GM18867 (cell line): ENCODE data around the gene TTN.
A peak's percentile ranks its signal among the peaks of the same experiment; 100 is the strongest.
"Not testable (repeated sequence)": the region's sequence is repeated elsewhere in the genome, so short reads cannot be mapped to it uniquely, and the experiment has no call there.

Source experiments
- ATAC-seq: cut with Tn5 transposase; IDR thresholded peaks from one replicate; pipeline ENCODE4 v1.9.1; 2021; ENCODE audit warnings: mild to moderate bottlenecking, moderate library complexity; ENCODE audit not compliant: unreplicated experiment

Gene TTN

GRCh38 chr2:178542569-178542968 is 264.7 kb downstream of the TTN start:
- ATAC-seq, result no peak

GRCh38 chr2:178542161-178542560 is 265.1 kb downstream of the TTN start:
- ATAC-seq, result no peak

GRCh38 chr2:178536037-178536436 is 271.2 kb downstream of the TTN start:
- ATAC-seq, result no peak

- peak; percentile 3 for ATAC-seq
Observed at GRCh38 chr2:178531168-178531567, 276.1 kb downstream of the TTN start.

- ATAC-seq, result peak; percentile 95
Observed at GRCh38 chr2:178530625-178531142, 276.5 kb downstream of the TTN start.

GRCh38 chr2:178530131-178530530 is 277.1 kb downstream of the TTN start:
- ATAC-seq, result no peak

- ATAC-seq, result no peak
Observed at GRCh38 chr2:178529194-178529593, 278.0 kb downstream of the TTN start.

- no peak for ATAC-seq
Observed at GRCh38 chr2:178528647-178529046, 278.6 kb downstream of the TTN start.

GRCh38 chr2:178527592-178527991 is 279.6 kb downstream of the TTN start:
- ATAC-seq, result no peak

- ATAC-seq, result no peak
Observed at GRCh38 chr2:178526256-178526655, 281.0 kb downstream of the TTN start.

GRCh38 chr2:178525460-178525859 is 281.8 kb downstream of the TTN start:
- ATAC-seq, result not testable (repeated sequence)

- not testable (repeated sequence) for ATAC-seq
Observed at GRCh38 chr2:178525010-178525409, 282.2 kb downstream of the TTN start.

GRCh38 chr2:178523596-178524134 is 283.6 kb downstream of the TTN start:
- no peak for ATAC-seq

- ATAC-seq, result peak; percentile 91
Observed at GRCh38 chr2:178522950-178523595, 284.1 kb downstream of the TTN start.

- ATAC-seq, result no peak
Observed at GRCh38 chr2:178521304-178522150, 285.7 kb downstream of the TTN start.

GRCh38 chr2:178517496-178517895 is 289.7 kb downstream of the TTN start:
- ATAC-seq, result no peak

- no peak for ATAC-seq
Observed at GRCh38 chr2:178514664-178515063, 292.6 kb downstream of the TTN start.

- no peak for ATAC-seq
Observed at GRCh38 chr2:178513876-178514275, 293.3 kb downstream of the TTN start.

- no peak for ATAC-seq
Observed at GRCh38 chr2:178512484-178512883, 294.7 kb downstream of the TTN start.

- no peak for ATAC-seq
Observed at GRCh38 chr2:178510384-178510783, 296.8 kb downstream of the TTN start.

- ATAC-seq, result no peak
Observed at GRCh38 chr2:178508646-178509045, 298.6 kb downstream of the TTN start.

- no peak for ATAC-seq
Observed at GRCh38 chr2:178506949-178507348, 300.3 kb downstream of the TTN start.
